Smooth muscle cell (in vitro differentiated cells): Measurements from ENCODE around the gene POFUT2. TPM values are rescaled to one million over a fixed set of nuclear protein-coding genes. Genes with fewer than 3 reads are reported as not detected.

Experiments
- DNase-seq: peaks from one replicate; lab custom pipeline; 2025; ENCODE audit not compliant: unreplicated experiment; lab: John Stamatoyannopoulos, UW
- H2AFZ ChIP-seq: fragments of 200-600 bp; sonication (generic); 2 replicates; pipeline ENCODE4 v1.6.0; 2016; ENCODE audit warnings: antibody characterized with exemption, low read depth, mild to moderate bottlenecking
- H3F3A ChIP-seq: fragments of 200-600 bp; sonication (generic); 2 replicates; pipeline ENCODE4 v1.6.0; 2017; ENCODE audit warnings: antibody characterized with exemption, low read depth
- H3K27ac ChIP-seq: fragments of 200-600 bp; sonication (generic); 2 replicates; pipeline ENCODE4 v1.5.1; 2016; ENCODE audit warnings: low read depth, mild to moderate bottlenecking
- H3K27me3 ChIP-seq: fragments of 200-600 bp; sonication (generic); 2 replicates; pipeline ENCODE4 v1.6.1; 2016; ENCODE audit warnings: low read depth, mild to moderate bottlenecking
- H3K36me3 ChIP-seq: fragments of 200-600 bp; sonication (generic); 2 replicates; pipeline ENCODE4 v1.5.1; 2016; ENCODE audit warnings: low read depth
- H3K4me1 ChIP-seq: fragments of 200-600 bp; sonication (generic); 2 replicates; pipeline ENCODE4 v1.5.1; 2016; ENCODE audit warnings: low read depth
- H3K4me2 ChIP-seq: fragments of 200-600 bp; sonication (generic); 2 replicates; pipeline ENCODE4 v1.6.0; 2016; ENCODE audit warnings: mild to moderate bottlenecking
- H3K4me3 ChIP-seq: fragments of 200-600 bp; sonication (generic); 2 replicates; pipeline ENCODE4 v1.5.1; 2016; ENCODE audit warnings: mild to moderate bottlenecking
- H3K79me2 ChIP-seq: fragments of 200-600 bp; sonication (generic); 2 replicates; pipeline ENCODE4 v1.6.0; 2016; ENCODE audit warnings: low read depth, mild to moderate bottlenecking
- H3K9ac ChIP-seq: fragments of 200-600 bp; sonication (generic); 2 replicates; pipeline ENCODE4 v1.6.0; 2016; ENCODE audit warnings: low read depth
- H3K9me3 ChIP-seq: fragments of 200-600 bp; sonication (generic); replicated peaks from 2 replicates; pipeline ENCODE4 v1.5.1; 2016; ENCODE audit warnings: low read depth
- H4K20me1 ChIP-seq: fragments of 200-600 bp; sonication (generic); 2 replicates; pipeline ENCODE4 v1.6.0; 2016; ENCODE audit warnings: low read depth
- WGBS: methylation state at CpG from one replicate; pipeline ENCODE4 v1.1.7; 2016; ENCODE audit warnings: low lambda C conversion rate; 5-methylcytosine and 5-hydroxymethylcytosine counted together
- polyA plus RNA-seq: library from polyadenylated mRNA; unstranded; fragments of >200 nt; fragmentation: Nextera tagmentation; extraction: Ambion mirVana; gene quantifications from 2 replicates; pipeline ENCODE4 v1.2.1, GENCODE V29; 2016
- total RNA-seq: library from RNA; depleted of rRNA; stranded (reverse); fragments of >200 nt; gene quantifications from 2 replicates; pipeline ENCODE4 v1.2.3, GENCODE V29; 2014
- TF ChIP-seq, protein P1 (sequence below): fragments of 200-600 bp; sonication (generic); IDR thresholded peaks from 2 replicates; pipeline ENCODE4 v1.5.1; 2017; ENCODE audit warnings: borderline replicate concordance, mild to moderate bottlenecking, antibody characterized with exemption; ENCODE audit not compliant: insufficient read depth, poor library complexity, severe bottlenecking

The POFUT2 gene
- total and polyA plus RNA-seq, 2 experiments from 2014 or later, result 32.1 to 70.0 TPM

DNA sequence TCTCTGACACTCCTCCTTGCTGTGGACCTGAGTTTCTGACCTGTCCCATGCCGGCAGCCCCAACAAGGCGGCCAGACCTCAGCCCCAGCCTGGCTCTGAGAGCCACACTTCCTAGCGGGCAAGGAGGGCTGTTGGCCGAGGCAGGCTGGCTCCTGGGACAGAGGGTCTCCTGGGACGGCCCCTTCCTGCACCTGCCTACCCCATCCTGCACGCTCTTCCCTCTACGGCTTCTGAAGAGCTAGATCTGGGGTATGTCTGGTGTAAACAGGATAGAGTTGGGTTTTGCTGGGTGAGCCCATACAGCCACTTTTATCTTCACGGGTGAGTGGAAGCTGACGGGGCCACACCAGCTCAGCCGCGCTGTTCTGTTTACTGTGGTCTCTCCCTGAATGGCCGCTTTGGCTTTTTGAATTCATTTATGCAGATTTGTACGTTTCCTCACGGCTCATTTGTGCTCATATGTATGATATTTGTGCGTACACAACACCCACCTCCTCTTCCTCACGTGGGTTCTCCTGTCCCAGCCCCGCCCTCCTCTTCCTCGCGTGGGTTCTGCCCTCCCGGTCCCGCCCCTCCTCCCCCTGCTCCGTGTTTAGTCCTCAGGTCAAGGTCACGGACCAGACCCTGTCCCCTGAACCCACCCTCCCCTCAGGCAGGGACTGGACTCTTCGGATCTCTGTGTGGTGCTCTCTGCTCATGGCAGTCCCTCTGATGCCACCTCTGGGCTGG, 34.7 kb upstream of the POFUT2 start:
- TF ChIP-seq, protein P1, sequence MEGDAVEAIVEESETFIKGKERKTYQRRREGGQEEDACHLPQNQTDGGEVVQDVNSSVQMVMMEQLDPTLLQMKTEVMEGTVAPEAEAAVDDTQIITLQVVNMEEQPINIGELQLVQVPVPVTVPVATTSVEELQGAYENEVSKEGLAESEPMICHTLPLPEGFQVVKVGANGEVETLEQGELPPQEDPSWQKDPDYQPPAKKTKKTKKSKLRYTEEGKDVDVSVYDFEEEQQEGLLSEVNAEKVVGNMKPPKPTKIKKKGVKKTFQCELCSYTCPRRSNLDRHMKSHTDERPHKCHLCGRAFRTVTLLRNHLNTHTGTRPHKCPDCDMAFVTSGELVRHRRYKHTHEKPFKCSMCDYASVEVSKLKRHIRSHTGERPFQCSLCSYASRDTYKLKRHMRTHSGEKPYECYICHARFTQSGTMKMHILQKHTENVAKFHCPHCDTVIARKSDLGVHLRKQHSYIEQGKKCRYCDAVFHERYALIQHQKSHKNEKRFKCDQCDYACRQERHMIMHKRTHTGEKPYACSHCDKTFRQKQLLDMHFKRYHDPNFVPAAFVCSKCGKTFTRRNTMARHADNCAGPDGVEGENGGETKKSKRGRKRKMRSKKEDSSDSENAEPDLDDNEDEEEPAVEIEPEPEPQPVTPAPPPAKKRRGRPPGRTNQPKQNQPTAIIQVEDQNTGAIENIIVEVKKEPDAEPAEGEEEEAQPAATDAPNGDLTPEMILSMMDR, result no peak
- Histone ChIP-seq H3K4me3 (no peak overlapping the region), H3K4me2 (no peak overlapping the region), H3K9me3 (no peaks in the 10 kb centered on the region), H3K9ac (no peak overlapping the region), H3K36me3 (no peaks in the 10 kb centered on the region), H3K4me1 (peaks cover 23% of the 10 kb centered on the region), H3K27me3 (no peaks in the 10 kb centered on the region), H3K27ac (no peak overlapping the region), H4K20me1 (no peaks in the 10 kb centered on the region), H3F3A (no peaks in the 10 kb centered on the region), H3K79me2 (no peaks in the 10 kb centered on the region), H2AFZ (no peak overlapping the region)
- no peak for DNase-seq
- WGBS, result 77% methylated on average over 24 of the region's 24 CpGs

DNA sequence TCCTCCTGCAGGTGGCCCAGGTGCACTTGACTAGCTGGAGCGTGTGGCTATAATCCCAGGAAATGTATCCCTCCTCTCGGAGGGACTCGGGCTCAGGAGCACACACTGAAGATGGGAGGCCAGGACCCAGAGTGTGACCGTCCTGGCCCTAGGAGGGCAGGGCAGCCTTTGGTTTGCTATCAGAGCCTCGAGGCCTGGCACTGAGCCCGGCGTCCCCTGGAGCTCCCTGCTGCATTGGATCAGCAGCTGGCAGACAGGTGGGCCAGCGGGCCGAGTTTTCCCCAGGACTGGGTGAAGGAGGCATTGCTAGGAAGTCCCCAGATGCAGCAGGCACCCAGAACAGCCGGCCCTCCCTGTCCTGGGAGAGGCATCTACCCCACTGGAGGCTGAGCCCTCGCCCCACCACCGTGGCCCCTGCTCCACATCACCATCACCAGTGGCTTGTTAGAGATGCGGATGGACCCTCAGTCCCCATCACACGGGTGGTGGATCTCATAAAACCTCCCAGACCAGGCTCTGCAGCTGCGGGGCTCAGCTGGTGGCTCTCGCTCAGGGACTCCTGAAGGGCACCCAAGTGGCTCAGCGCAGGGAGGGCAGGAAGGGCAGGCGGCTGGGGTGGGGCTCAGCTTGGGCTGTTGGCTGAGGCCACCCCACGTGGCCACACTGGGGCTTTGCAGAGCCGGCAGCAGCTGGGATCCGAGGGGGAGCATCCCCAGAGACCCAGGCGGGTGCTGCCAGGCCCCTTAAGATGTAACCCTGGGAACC, 32.7 kb upstream of the POFUT2 start:
- Histone ChIP-seq H2AFZ (no peak overlapping the region), H3K36me3 (no peaks in the 10 kb centered on the region), H3K79me2 (no peaks in the 10 kb centered on the region), H3K4me3 (no peak overlapping the region), H3K4me2 (peak overlapping the region; percentile 53), H3K9ac (no peak overlapping the region), H3K27me3 (no peaks in the 10 kb centered on the region), H3K9me3 (no peaks in the 10 kb centered on the region), H4K20me1 (no peaks in the 10 kb centered on the region), H3F3A (no peaks in the 10 kb centered on the region), H3K27ac (peak overlapping the region; percentile 48), H3K4me1 (peaks cover 23% of the 10 kb centered on the region)
- no peak for DNase-seq
- 90% methylated on average over 22 of the region's 22 CpGs for WGBS
- TF ChIP-seq, protein P1, result no peak

DNA sequence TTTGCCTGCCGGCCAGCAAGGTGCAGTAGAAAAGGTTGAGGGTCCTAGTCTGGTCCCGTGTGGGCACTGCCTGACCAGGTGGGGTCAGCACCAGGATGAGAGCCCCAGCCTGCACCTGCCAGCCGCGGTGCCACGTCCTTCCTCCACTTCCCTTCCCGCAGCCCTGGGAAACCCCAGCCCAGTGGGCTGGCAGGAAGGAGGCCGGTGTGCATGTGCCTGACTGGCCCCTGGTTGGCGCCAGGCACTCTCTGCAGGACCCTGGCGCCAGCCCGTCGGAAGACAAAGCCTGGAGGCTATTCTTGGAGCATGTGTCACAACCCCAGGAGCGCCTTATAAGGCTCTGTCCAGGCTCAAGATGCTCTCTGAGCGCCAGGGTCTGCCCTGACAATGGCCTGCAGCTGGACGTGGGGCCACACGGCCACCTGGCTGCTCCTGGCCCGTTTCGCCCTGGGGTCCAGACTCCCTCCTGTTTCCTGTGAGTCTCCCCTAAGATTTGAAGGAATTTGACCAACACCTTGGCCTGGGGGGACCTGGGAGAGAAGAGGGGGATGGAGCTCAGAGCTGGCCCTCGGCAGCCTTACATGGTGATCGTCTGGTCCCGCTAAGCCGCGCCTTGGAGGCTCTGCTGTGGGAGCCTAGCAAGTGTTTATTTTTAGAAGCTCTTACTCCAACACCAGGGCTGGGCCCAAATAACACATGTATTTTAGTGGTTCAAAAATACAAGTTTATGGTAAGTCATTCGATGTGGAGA, 31.9 kb upstream of the POFUT2 start:
- Histone ChIP-seq H3K79me2 (no peaks in the 10 kb centered on the region), H3K9me3 (no peaks in the 10 kb centered on the region), H4K20me1 (no peaks in the 10 kb centered on the region), H3K4me1 (peaks cover 23% of the 10 kb centered on the region), H3K4me3 (no peak overlapping the region), H3F3A (no peaks in the 10 kb centered on the region), H3K4me2 (peak overlapping the region; percentile 53), H3K36me3 (no peaks in the 10 kb centered on the region), H2AFZ (no peak overlapping the region), H3K27me3 (no peaks in the 10 kb centered on the region), H3K27ac (peak overlapping the region; percentile 48), H3K9ac (no peak overlapping the region)
- DNase-seq, result no peak
- TF ChIP-seq, protein P1, result no peak
- 51% methylated on average over 23 of the region's 23 CpGs for WGBS
